Osteoblast (primary cell): ENCODE measurements around the gene OBSL1. TPM values are rescaled to one million over a fixed set of nuclear protein-coding genes. Genes with fewer than 3 reads are reported as not detected.

ENCODE experiments used
- DNase-seq: peaks from one replicate; pipeline ENCODE4 v3.0.0; 2011; ENCODE audit warnings: low spot score, mixed read lengths; ENCODE audit not compliant: insufficient read length; ENCODE audit errors: missing footprints
- H2AFZ ChIP-seq: 2 replicates; pipeline ENCODE4 v1.6.0; 2011; ENCODE audit warnings: mild to moderate bottlenecking, low read length
- H3K27ac ChIP-seq: 2 replicates; pipeline ENCODE4 v1.5.1; 2011; ENCODE audit warnings: mild to moderate bottlenecking, low read depth, low read length, moderate library complexity
- H3K27me3 ChIP-seq: 2 replicates; pipeline ENCODE4 v1.6.0; 2012; ENCODE audit warnings: mild to moderate bottlenecking, control low read depth, inconsistent platforms, low read length, moderate library complexity; ENCODE audit not compliant: insufficient read depth
- H3K36me3 ChIP-seq: 2 replicates; pipeline ENCODE4 v1.5.1; 2011; ENCODE audit warnings: mild to moderate bottlenecking, low read length, control low read depth, moderate library complexity; ENCODE audit not compliant: insufficient read depth
- H3K4me1 ChIP-seq: 2 replicates; pipeline ENCODE4 v1.5.1; 2011; ENCODE audit warnings: mild to moderate bottlenecking, low read length, control low read depth, moderate library complexity; ENCODE audit not compliant: insufficient read depth
- H3K4me2 ChIP-seq: 2 replicates; pipeline ENCODE4 v1.6.0; 2011; ENCODE audit warnings: mild to moderate bottlenecking, low read length; ENCODE audit not compliant: insufficient read depth
- H3K4me3 ChIP-seq: fragments of 200-600 bp; sonication (generic); 3 replicates; pipeline ENCODE4 v1.5.1; 2012; ENCODE audit warnings: mild to moderate bottlenecking, low read length, inconsistent platforms; ENCODE audit not compliant: insufficient read depth
- H3K79me2 ChIP-seq: 2 replicates; pipeline ENCODE4 v1.6.0; 2012; ENCODE audit warnings: mild to moderate bottlenecking, low read length, control low read depth, inconsistent platforms; ENCODE audit not compliant: insufficient read depth
- H3K9me3 ChIP-seq: 2 replicates; pipeline ENCODE4 v1.5.1; 2011; ENCODE audit warnings: low read depth, low read length, control low read depth
- H4K20me1 ChIP-seq: 2 replicates; pipeline ENCODE4 v1.6.0; 2012; ENCODE audit warnings: mild to moderate bottlenecking, low read length, control low read depth; ENCODE audit not compliant: insufficient read depth
- CTCF ChIP-seq: IDR thresholded peaks from 2 replicates; pipeline ENCODE4 v1.5.1; 2011; ENCODE audit warnings: mild to moderate bottlenecking, low read depth, low read length, moderate library complexity; ENCODE audit errors: extremely low read depth
- total RNA-seq: library from RNA; depleted of rRNA; stranded (reverse); fragments of >200 nt; gene quantifications from 2 replicates; pipeline ENCODE4 v1.2.3, GENCODE V29; 2012

OBSL1 gene
- total RNA-seq, 1 donor = 65.9 TPM

GRCh38 chr2:219557791-219558785 lies 13.3 kb downstream of the OBSL1 start:
- H4K20me1 ChIP-seq = peaks cover 2% of the 10 kb centered on the region
- no peaks in the 10 kb centered on the region for H3K9me3 ChIP-seq
- no peak overlapping the region for H2AFZ ChIP-seq
- H3K4me1 ChIP-seq = peaks cover under 1% of the 10 kb centered on the region
- no peak overlapping the region for H3K27ac ChIP-seq
- no peak overlapping the region for H3K4me2 ChIP-seq
- H3K79me2 ChIP-seq = no peaks in the 10 kb centered on the region
- TF ChIP-seq CTCF = no peak
- H3K27me3 ChIP-seq = peaks cover 2% of the 10 kb centered on the region
- no peaks in the 10 kb centered on the region for H3K36me3 ChIP-seq
- DNase-seq = peak; percentile 73
- no peak overlapping the region for H3K4me3 ChIP-seq

- H2AFZ ChIP-seq = no peak overlapping the region
- peaks cover 2% of the 10 kb centered on the region for H4K20me1 ChIP-seq
- H3K4me2 ChIP-seq = no peak overlapping the region
- DNase-seq = peak; percentile 68
- no peaks in the 10 kb centered on the region for H3K36me3 ChIP-seq
- H3K27me3 ChIP-seq = peaks cover 2% of the 10 kb centered on the region
- H3K9me3 ChIP-seq = no peaks in the 10 kb centered on the region
- TF ChIP-seq CTCF = no peak
- no peaks in the 10 kb centered on the region for H3K79me2 ChIP-seq
- H3K27ac ChIP-seq = no peak overlapping the region
- no peak overlapping the region for H3K4me3 ChIP-seq
- H3K4me1 ChIP-seq = peaks cover 5% of the 10 kb centered on the region
Observed at GRCh38 chr2:219557320-219557719, 14.0 kb downstream of the OBSL1 start.

GRCh38 chr2:219556413-219556812 lies 14.9 kb downstream of the OBSL1 start:
- peaks cover 2% of the 10 kb centered on the region for H3K27me3 ChIP-seq
- no peak overlapping the region for H3K4me3 ChIP-seq
- peaks cover 2% of the 10 kb centered on the region for H4K20me1 ChIP-seq
- no peaks in the 10 kb centered on the region for H3K79me2 ChIP-seq
- H2AFZ ChIP-seq = no peak overlapping the region
- H3K4me1 ChIP-seq = peaks cover 13% of the 10 kb centered on the region
- no peak overlapping the region for H3K4me2 ChIP-seq
- H3K36me3 ChIP-seq = no peaks in the 10 kb centered on the region
- TF ChIP-seq CTCF = no peak
- H3K9me3 ChIP-seq = no peaks in the 10 kb centered on the region
- no peak overlapping the region for H3K27ac ChIP-seq
- DNase-seq = no peak

- H3K36me3 ChIP-seq = no peaks in the 10 kb centered on the region
- H3K4me2 ChIP-seq = no peak overlapping the region
- DNase-seq = no peak
- no peak for TF ChIP-seq CTCF
- H3K4me3 ChIP-seq = no peak overlapping the region
- no peaks in the 10 kb centered on the region for H3K9me3 ChIP-seq
- H2AFZ ChIP-seq = no peak overlapping the region
- H3K27me3 ChIP-seq = peaks cover 2% of the 10 kb centered on the region
- peaks cover 2% of the 10 kb centered on the region for H4K20me1 ChIP-seq
- no peak overlapping the region for H3K27ac ChIP-seq
- H3K79me2 ChIP-seq = no peaks in the 10 kb centered on the region
- peaks cover 13% of the 10 kb centered on the region for H3K4me1 ChIP-seq
Observed at GRCh38 chr2:219555956-219556355, 15.4 kb downstream of the OBSL1 start.
